HG03565 (cell line): ENCODE results near the gene FADD.

Source experiments
- ATAC-seq: cut with Tn5 transposase; IDR thresholded peaks from one replicate; pipeline ENCODE4 v1.9.1; 2021; ENCODE audit warnings: mild to moderate bottlenecking, moderate library complexity; ENCODE audit not compliant: unreplicated experiment

FADD gene, protein sequence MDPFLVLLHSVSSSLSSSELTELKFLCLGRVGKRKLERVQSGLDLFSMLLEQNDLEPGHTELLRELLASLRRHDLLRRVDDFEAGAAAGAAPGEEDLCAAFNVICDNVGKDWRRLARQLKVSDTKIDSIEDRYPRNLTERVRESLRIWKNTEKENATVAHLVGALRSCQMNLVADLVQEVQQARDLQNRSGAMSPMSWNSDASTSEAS

DNA sequence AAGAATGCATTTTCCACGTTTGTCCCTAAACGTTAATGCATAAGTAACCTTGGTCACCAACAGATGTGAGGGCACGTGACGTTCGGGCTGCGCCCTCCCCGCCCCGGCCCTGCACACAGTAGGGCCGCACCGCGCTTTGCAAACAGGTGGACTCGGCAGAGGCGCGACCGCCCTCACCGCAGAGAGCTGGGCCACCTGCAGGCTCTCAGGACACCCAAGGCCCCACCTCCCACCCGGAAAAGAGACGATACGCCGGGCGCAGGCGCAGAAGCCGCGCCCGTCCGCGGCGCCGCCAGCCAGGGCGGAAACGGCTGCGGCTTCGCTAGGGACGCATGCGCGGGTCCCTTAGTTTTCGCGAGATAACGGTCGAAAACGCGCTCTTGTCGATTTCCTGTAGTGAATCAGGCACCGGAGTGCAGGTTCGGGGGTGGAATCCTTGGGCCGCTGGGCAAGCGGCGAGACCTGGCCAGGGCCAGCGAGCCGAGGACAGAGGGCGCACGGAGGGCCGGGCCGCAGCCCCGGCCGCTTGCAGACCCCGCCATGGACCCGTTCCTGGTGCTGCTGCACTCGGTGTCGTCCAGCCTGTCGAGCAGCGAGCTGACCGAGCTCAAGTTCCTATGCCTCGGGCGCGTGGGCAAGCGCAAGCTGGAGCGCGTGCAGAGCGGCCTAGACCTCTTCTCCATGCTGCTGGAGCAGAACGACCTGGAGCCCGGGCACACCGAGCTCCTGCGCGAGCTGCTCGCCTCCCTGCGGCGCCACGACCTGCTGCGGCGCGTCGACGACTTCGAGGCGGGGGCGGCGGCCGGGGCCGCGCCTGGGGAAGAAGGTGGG is at the start of gene FADD:
Gene FADD (plus strand): TSS at position 377 of the 831 bp plus-strand sequence. CDS start 164 bp downstream, at position 541.
- peak; percentile 80 for ATAC-seq

DNA sequence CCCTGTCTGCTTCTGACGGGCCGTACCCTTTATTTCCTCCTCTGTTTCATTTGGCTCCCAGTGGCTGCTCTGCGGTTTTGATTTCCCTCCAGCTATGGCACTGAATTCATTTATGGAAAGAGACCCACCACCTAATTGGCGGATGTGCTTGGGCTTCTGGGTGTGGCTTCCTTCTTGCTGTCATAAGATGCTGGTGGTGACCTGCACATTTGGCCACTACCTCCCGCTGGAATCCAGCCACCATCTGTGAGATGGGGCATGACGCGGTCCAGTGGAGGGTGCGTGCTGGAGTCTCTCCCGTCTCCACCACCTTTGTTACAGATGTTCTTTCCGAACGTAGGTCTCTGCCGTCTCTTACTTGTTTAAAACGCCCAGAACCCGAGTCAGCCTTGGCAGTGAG is 47.7 kb upstream of the FADD start:
- ATAC-seq: no peak

DNA sequence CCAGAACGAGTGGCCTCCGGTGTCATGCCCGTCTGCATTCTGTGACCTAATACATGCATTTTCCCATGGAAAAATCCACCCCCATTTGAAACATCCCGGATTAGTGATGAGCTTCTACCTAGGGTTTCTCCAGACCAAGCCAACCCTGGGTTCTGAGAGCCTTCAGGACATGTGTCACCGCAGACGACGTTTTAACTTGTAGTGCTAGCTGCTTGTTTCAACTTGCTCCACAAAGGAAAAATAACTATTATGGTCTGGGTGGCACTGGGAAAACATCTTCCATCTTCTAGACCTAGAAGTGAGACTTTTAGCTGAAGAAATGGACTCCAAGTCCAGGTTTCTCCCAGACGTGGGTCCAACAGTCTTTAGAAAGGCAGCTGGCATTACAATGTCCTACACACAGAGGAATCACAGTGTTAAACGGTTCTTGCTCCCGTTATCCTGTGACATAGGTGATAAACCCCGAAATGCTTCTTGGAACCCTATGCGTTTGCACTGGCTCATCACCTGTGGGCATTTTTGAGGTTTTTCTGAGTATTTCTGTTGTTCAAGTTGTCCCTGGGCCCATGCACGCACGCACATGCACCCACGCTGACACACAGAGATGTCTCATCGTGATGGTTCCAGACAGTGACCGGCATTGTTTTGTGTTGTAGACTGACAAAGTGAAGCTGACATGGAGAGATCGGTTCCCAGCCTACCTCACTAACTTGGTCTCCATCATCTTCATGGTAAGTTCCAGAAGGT is 46.6 kb upstream of the FADD start:
- no peak for ATAC-seq

DNA sequence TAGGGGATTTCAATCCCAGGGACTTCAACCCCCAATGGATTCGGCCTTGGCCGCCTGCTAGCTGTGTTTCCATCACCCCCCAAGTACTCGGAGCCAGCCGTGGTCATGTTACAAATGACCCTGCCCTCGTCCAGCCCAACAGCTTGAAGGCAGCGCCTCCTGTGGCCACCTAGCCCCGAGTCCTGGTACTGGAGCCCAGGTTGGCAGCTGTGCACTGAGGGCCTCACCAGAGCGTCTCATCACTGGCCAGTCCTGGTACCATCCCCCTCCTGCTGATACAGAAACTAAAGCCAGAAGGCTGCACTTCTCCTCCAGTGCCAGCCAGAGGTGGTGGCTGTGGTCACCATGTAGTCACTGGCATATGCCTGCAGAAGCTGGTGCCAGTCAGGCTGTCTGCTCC is 44.9 kb upstream of the FADD start:
- no peak for ATAC-seq

DNA sequence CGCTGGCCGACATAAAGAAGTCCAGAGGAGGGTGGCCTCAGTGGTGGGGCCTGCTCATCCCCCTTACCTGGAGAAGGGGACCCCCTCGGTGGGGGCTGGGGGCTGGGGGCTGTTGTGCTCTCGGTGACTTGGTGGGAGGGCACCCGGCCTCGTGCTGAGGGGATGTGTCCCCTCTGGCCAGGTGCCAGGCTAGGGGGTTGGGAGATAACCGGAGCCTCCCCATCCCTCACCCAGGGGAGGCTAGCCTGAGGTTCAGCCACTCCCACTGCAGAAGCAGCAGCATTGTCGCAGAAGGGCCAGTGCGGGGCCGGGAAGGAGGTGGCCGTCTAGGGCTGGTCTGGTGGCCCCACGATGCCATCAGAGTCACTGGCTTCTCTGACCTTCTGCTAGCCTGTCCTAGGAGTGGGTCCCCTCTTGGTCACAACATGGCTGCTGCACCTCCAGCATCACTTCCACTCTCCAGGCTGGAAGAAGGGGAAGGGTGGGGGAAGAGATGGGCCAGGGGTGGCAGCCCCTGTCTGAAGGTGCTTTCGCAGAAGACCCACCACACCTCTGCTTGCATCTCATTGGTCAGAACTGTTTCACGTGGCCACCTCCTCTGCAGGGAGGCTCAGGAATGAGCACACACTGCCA is 44.2 kb upstream of the FADD start:
- no peak for ATAC-seq

DNA sequence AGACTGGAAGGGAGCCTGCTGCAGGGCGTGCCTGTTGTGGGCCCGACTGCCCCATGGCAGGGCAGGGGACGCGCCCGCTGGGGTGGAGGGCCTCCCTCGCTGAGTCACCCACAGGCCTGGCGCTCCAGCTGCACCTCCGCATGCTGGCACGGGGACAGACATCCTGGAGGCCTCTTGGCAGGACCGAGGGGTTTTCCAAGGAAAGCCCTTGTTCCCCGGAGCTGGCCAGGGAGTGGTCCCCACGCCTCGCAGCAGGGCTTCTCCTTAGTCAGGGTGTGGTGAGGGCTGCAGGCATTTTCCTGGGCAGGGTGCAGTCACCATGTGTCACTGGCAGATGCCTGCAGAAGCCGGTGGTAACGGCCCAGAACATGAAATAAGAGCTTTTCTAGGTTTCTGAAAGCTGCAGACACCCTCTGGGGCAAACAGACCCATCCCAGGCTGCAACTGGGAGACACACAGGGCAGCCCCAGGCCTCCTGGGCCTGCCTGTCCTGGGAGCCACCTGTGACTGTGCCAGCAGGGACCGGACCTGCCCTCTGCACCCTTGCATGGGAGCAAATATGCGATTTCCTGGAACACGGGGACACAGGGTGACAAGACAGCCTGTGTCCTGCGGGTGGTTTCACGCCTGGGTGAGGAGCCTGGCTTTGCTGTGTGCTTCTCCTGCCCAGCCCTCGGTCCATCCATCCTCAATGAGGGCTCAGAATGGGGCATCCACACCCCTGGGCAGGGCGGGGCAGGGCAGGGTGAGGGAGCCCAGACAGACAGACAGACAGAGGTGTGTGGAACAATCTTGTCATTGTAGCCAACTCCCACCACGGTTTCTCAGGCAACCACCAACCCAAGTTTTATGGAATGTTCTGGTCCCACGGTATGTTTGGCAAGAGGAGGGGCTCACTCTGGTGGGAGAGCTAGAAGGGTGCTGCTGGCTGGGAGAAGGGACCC is 43.2 kb upstream of the FADD start:
- no peak for ATAC-seq

DNA sequence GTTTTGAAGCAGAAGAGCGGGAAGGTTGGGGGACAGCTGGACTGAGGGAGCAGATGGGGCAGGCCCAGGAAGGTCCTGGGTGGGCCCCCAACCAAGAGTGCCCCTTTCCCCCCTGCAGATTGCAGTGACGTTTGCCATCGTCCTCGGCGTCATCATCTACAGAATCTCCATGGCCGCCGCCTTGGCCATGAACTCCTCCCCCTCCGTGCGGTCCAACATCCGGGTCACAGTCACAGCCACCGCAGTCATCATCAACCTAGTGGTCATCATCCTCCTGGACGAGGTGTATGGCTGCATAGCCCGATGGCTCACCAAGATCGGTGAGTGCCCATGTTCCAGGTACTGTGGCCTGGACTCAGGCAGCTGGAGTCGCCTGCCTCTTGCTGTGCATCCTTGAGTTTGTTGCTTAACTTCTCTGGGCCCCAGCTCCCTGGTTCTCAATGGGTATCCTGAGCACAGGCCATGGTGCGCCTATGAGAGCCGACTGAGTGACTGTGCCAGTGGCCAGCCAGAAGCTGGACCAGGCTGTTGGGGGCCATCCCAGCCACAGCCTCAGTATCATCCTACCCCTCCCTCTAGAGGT is 42.0 kb upstream of the FADD start:
- ATAC-seq: no peak

DNA sequence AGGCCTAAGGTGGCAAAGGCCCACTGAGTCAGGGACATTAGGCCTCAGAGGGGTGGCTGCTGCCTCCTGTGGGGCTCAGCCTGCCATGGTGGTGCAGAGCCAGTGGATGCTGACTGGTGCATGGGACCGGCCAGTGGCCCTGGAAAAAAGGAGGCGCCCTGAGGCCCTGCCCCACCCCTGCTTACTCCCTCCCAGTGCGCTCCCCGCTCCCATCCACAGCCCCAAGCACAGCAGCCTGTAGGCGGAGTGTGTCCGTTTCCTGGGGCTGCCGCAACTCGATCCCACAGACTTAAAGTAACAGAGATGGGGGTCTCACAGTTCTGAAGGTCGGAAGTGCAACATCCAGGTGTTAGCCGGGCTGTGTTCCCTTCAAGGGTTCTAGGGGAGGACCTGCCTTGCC is 38.4 kb upstream of the FADD start:
- ATAC-seq: no peak

DNA sequence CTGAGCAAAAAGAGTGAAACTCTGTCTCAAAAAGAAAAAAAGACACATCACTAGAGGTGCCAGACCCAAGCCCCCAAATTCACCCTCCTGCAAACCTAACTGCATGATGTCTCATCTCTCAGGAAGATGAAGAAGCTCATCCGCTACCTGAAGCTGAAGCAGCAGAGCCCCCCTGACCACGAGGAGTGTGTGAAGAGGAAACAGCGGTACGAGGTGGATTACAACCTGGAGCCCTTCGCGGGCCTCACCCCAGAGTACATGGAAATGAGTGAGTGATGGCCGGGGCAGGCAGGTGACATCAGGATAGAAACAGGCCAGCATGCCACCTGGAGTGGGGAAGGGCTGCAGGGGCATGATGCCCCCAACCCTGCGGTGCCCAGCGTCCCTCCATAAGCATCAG is 36.0 kb upstream of the FADD start:
- no peak for ATAC-seq

DNA sequence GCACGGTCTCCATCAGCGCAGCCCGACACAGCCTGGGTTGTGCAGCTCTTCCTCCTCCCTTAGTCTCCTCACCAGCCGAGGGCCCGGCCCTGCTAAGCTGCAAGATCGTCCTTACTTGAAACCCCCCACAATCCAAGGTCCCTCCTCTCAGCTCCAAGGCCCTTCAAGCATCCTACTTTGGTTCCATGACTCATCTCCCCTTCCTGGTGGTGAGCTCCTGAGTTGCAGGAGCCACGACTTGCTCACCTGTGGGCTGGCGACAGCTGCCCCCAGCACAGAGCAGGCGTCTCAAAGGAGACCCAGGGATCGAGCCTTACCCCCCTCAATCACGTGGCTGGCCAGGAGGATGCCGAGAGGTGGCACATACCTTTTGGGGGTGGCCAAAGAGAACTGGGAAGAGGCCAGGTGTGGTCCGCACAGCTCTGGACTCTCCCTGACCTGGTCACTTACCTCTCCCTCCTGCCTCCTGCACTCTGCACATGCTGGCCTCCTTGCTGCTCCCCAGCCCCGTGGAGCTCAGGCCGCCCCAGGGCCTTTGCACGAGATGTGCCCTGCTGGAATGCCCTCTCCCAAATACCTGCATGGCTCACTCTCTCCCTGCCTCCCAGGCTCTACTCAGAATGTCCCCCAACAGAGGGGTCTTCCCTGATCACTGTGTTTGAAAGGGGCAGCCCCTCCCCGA is 35.2 kb upstream of the FADD start:
- ATAC-seq: no peak

DNA sequence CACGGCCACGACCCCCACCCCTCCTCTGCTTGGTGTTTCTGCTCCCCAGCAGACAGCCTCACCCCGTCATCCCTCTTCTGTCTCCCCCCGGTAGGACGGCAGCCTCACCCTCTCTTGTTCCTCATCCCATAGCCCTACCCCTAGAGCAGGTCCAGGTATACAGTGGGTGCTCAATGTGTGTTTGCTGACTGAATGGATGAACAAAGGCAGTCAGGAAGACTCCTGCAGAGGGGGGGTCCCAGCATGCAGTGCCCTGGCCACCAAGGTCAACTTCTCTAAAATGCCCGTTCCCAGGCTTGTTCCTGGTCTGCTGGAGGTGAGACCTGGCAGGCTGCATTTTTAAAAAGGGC is 34.7 kb upstream of the FADD start:
- ATAC-seq: no peak

DNA sequence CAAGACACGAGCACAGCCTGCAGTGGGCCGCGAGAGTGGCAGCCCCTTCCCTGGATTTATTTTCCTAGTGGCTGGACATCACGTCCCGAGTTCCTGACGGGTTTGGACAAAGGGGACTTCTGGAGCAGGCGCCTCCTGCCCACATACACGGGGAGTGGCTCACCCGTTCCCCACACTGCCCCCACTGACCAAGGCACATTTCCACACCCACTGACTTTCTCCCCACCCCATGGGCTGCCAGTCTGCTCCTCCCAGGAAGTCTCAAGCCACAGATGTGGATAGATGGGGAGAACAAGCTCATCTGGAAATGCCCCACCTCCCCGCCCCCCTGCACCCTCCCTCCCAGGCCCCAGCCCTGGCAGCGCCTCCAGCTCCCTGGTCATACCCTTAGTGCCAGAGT is 34.0 kb upstream of the FADD start:
- ATAC-seq: no peak

DNA sequence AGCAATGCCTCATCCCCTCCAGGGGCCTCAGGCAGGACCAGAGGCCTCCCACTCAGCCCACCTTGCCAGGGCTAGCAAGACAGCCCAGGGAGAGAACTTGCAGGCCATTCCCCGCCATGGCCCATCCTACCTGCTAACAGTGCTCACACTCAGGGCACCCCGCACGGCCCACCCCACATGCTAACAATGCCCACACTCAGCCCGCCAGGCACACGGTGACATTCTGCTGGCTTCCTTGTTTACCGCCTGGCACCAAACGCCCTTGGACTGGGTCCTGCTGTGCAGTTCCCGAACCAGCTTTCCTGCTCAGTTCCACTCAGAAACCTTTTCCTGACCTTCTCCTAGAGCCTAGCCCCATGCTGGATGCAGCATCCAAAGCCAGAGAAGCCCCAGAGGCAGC is 33.5 kb upstream of the FADD start:
- no peak for ATAC-seq

DNA sequence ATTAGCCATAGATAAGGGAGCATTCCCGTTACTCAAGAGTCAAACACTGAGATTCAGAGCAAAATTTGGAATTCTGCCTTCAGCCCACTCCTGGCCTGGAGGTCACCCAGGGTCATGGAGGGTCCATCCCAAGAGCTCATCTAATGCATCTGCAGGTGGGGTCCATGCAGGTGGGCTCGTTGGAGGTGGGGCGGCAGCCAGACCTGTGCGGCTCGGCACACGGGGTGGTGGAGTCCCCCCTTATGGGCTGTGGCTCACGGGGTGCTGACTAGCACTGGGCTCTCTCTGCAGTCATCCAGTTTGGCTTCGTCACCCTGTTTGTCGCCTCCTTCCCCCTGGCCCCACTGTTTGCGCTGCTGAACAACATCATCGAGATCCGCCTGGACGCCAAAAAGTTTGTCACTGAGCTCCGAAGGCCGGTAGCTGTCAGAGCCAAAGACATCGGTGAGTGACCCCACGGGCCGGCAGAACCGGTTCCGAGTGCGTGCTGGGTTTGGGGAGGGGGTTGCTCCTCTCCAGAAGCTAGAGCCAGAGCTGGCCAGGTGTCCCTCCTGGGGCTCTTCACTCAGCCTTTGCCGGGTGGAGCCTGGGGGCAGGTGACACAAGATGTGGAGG is 32.4 kb upstream of the FADD start:
- ATAC-seq: no peak

DNA sequence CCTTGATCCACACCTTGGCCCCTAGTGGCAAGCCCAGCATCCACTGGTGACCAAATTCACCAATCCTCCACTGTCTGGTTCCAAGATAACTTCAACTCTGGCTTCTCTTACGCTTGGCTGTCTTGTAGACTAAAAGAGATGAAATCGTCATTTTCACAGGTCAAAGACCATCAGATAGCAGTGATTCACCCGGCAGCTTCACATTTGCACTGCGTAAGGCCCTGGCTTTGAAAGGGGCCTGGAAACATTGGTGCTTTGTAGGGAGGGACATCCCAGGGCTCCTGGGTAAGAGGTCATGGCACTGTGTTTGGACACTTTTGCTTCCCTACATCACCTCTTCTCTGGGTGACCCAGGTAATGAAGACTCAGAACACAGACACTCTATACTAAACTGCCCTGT is 30.1 kb upstream of the FADD start:
- ATAC-seq: no peak

DNA sequence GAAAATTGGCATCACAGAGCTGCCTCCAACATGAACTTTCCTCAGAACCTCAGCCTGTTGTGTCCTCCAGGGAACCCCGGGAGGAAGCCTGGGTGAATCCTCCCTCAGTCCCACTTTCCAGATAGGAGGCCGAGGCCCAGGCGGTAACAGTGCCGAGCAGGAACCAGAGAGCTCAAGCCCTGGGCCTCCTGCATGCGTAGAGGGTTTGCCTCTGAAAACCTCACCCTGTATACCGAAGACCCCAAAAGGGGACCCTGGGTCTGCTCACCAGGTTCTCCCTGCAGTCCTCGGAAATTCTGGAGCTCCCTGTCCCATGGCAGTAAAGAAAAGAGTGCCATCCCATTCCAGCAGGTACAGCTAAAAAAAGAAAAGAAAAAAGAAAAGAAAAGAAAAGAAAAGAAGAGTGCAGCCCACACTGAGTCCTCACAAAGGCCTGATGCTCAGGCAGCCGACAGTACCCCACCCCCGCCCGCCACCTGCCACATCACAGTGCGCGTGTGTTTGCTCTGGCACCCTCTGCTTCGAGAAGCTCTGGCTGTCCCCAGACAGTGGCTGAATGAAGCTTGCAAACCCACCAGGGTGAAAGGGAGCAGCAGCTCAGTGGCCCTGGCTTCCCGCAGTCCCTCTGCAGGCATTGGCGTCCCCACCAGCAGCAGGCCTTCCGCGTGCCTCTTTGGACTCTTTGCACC is 28.4 kb upstream of the FADD start:
- ATAC-seq: no peak

DNA sequence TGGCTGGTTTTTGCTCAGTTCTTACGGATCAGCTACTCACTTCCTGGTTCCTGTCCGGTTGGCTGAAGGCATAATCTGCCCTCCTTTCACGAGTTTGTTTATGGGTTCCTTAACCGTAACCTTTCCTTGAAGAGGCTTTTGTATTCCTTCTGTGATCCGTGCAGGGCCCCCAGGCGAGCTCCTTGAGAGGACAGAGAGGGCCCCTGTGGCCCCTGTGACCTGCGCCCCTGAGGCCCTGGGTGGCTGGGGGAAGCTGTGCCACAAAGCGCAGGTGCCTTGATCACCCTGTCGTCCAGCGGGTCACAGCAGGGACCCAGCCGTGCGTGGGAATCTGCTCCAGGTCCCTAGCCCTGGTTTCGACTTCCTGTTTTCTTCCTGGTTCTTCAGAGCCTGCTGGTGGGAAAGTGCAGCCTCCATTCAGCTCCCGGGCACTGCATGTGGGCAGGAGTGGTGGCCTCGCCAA is 27.8 kb upstream of the FADD start:
- no peak for ATAC-seq

DNA sequence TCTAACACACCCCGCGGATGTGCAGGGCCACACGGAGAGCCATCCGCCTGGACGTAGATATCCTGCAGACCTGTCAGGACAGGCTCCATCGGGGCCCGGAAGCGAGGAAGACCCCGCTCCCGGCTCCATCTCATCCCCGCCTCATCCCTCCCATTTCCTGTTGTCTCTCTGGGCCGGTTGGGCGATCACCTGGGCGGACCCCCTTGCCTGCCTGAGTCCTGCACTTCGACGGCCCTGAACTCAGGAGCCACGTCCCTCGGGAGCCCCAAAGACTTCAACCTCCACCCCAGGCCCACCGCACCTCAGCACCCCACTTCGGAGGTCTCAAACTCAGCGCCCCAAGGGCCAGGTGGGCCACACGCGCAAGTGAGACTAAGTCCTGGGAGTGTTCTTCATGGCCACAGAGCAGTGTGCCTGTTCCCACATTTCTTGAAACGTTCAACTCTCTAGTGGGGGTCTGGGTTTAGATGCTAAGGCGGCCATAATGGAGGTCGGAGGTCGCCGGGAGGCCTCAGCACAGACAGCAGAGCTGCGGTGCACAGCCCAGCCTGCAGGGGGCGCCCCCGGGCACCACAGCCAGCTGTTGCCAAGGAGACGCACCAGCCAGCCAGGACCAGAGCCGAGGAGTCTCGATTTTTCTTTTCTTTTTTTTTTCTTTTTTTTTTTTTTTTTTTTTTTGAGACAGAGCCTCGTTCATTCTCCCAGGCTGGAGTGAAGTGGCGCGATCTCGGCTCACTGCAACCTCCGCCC is 26.0 kb upstream of the FADD start:
- no peak for ATAC-seq
